Upper lobe of right lung (tissue), 1 donor: ENCODE measurements around the gene DRC1. TPM values are rescaled to one million over a fixed set of nuclear protein-coding genes. Genes with fewer than 3 reads are reported as not detected.

Experiments used
- ATAC-seq: fragments of 200-7000 bp; cut with Tn5 transposase; one replicate; pipeline ENCODE4 v1.9.1; 2020; ENCODE audit warnings: mild to moderate bottlenecking, moderate library complexity
- DNase-seq: peaks from one replicate; pipeline ENCODE4 v3.0.0-alpha.2; 2020
- H3K27ac ChIP-seq: fragments of 200-600 bp; one replicate; pipeline ENCODE4 v1.8.0; 2022
- H3K27me3 ChIP-seq: fragments of 200-600 bp; one replicate; pipeline ENCODE4 v1.8.0; 2022; ENCODE audit warnings: mild to moderate bottlenecking
- H3K36me3 ChIP-seq: fragments of 200-600 bp; one replicate; pipeline ENCODE4 v1.8.0; 2022
- H3K4me1 ChIP-seq: fragments of 200-600 bp; one replicate; pipeline ENCODE4 v1.8.0; 2022
- H3K4me3 ChIP-seq: fragments of 200-600 bp; one replicate; pipeline ENCODE4 v1.8.0; 2022; ENCODE audit warnings: mild to moderate bottlenecking
- H3K9me3 ChIP-seq: fragments of 200-600 bp; one replicate; pipeline ENCODE4 v1.8.0; 2022
- CTCF ChIP-seq: fragments of 200-600 bp; IDR thresholded peaks from one replicate; pipeline ENCODE4 v1.8.0; 2022; ENCODE audit warnings: antibody characterized with exemption
- intact Hi-C: fragments of 100-400 bp; cut with DNase I; formaldehyde crosslinking; loops from one replicate; pipeline ENCODE4 v1.11.0; 2022
- total RNA-seq: library from RNA; stranded (reverse); fragmentation: NEBNext Ultra II Directional; extraction: Animal tissue kit (Norgen Biotek cat#: 25700); gene quantifications from one replicate; pipeline ENCODE4 v1.2.1, GENCODE V29; 2021
- donor health status: DM: no; HTN: yes; CAD: no; lungs with severe emphysema.

The DRC1 gene
- total RNA-seq, 1 donor from 2014 or later, result not detected

- Histone ChIP-seq H3K27me3 (no peaks in the 10 kb centered on the region), H3K4me3 (no peak overlapping the region), H3K4me1 (peaks cover 3% of the 10 kb centered on the region), H3K27ac (no peak overlapping the region), H3K36me3 (no peaks in the 10 kb centered on the region), H3K9me3 (no peaks in the 10 kb centered on the region)
- intact Hi-C loops, result no loop called here
- TF ChIP-seq CTCF, result no peak
- ATAC-seq, result no peak
- no peak for DNase-seq
Measured at GRCh38 chr2:26483516-26483915, 81.8 kb downstream of the DRC1 start.

GRCh38 chr2:26483957-26484565 lies 82.3 kb downstream of the DRC1 start:
- DNase-seq, result no peak
- Histone ChIP-seq H3K27ac (no peak overlapping the region), H3K4me1 (peaks cover 3% of the 10 kb centered on the region), H3K36me3 (no peaks in the 10 kb centered on the region), H3K4me3 (no peak overlapping the region), H3K27me3 (no peaks in the 10 kb centered on the region), H3K9me3 (no peaks in the 10 kb centered on the region)
- intact Hi-C loops, result no loop called here
- peak; percentile 49 for ATAC-seq
- TF ChIP-seq CTCF, result no peak

GRCh38 chr2:26484579-26484978 lies 82.9 kb downstream of the DRC1 start:
- H3K4me1 ChIP-seq, result peaks cover 3% of the 10 kb centered on the region
- no peak overlapping the region for H3K27ac ChIP-seq
- no peak for ATAC-seq
- no peak for DNase-seq
- no peaks in the 10 kb centered on the region for H3K36me3 ChIP-seq
- H3K27me3 ChIP-seq, result no peaks in the 10 kb centered on the region
- intact Hi-C loops, result no loop called here
- no peak overlapping the region for H3K4me3 ChIP-seq
- no peaks in the 10 kb centered on the region for H3K9me3 ChIP-seq
- TF ChIP-seq CTCF, result no peak

GRCh38 chr2:26485099-26485498 lies 83.4 kb downstream of the DRC1 start:
- Histone ChIP-seq H3K9me3 (no peaks in the 10 kb centered on the region), H3K27ac (no peak overlapping the region), H3K27me3 (no peaks in the 10 kb centered on the region), H3K36me3 (no peaks in the 10 kb centered on the region), H3K4me3 (no peak overlapping the region), H3K4me1 (peaks cover 3% of the 10 kb centered on the region)
- DNase-seq (no peak), ATAC-seq (no peak)
- TF ChIP-seq CTCF, result no peak
- intact Hi-C loops, result no loop called here

- H3K9me3 ChIP-seq, result no peaks in the 10 kb centered on the region
- no peak overlapping the region for H3K4me3 ChIP-seq
- H3K36me3 ChIP-seq, result no peaks in the 10 kb centered on the region
- no peaks in the 10 kb centered on the region for H3K27me3 ChIP-seq
- H3K27ac ChIP-seq, result no peak overlapping the region
- no peak for TF ChIP-seq CTCF
- peaks cover 3% of the 10 kb centered on the region for H3K4me1 ChIP-seq
- DNase-seq (no peak), ATAC-seq (no peak)
- intact Hi-C loops, result no loop called here
Measured at GRCh38 chr2:26485725-26486418, 84.2 kb downstream of the DRC1 start.
